GM12864 (cell line): ENCODE results near the gene DZIP1.
"Not testable (repeated sequence)": the region's sequence is repeated elsewhere in the genome, so short reads cannot be mapped to it uniquely, and the experiment has no call there.

Experiments used
- DNase-seq: peaks from one replicate; pipeline ENCODE4 v3.0.0-alpha.2; 2011; ENCODE audit warnings: low read depth
- H3K4me3 ChIP-seq: 2 replicates; pipeline ENCODE4 v1.5.1; 2011; ENCODE audit warnings: mild to moderate bottlenecking, low read depth, low read length, control low read depth
- CTCF ChIP-seq: IDR thresholded peaks from 2 replicates; pipeline ENCODE4 v1.5.1; 2011; ENCODE audit warnings: low read depth, mild to moderate bottlenecking, moderate library complexity, low read length, control low read depth, inconsistent platforms; ENCODE audit errors: missing control alignments

Gene DZIP1, protein sequence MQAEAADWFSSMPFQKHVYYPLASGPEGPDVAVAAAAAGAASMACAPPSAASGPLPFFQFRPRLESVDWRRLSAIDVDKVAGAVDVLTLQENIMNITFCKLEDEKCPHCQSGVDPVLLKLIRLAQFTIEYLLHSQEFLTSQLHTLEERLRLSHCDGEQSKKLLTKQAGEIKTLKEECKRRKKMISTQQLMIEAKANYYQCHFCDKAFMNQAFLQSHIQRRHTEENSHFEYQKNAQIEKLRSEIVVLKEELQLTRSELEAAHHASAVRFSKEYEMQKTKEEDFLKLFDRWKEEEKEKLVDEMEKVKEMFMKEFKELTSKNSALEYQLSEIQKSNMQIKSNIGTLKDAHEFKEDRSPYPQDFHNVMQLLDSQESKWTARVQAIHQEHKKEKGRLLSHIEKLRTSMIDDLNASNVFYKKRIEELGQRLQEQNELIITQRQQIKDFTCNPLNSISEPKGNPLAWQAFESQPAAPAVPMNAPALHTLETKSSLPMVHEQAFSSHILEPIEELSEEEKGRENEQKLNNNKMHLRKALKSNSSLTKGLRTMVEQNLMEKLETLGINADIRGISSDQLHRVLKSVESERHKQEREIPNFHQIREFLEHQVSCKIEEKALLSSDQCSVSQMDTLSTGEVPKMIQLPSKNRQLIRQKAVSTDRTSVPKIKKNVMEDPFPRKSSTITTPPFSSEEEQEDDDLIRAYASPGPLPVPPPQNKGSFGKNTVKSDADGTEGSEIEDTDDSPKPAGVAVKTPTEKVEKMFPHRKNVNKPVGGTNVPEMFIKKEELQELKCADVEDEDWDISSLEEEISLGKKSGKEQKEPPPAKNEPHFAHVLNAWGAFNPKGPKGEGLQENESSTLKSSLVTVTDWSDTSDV

DNA sequence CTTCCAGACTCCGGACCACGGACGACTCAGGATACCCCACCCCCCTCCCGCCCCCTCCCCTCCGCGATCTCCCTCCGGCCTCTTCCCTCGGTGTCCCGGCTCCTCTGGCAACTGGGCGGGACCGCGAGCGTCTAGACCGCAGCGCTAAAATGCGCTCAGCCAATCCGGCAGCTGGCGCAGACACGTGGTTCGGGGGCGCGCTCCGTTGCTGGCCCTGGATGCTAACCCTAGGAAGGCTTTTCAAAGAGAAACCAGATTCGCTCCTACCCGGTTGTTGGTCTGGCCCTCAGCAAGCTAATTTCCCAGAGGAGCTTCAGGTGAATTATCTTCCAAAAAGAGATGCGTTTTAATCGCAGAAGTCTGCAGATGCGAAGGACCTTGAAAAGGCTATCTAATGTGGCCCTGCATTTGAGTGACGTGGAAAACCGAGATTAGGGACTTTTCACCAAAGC, at the start of gene DZIP1:
TSS of gene DZIP1 (minus strand) at position 106 of the 452 bp plus-strand sequence. CDS start 2,677 bp downstream, outside the sequence.
- no peak for TF ChIP-seq CTCF
- H3K4me3 ChIP-seq = peak within 1 kb of the TSS; percentile 59
- peak; percentile 19 for DNase-seq

GRCh38 chr13:95690986-95691385, 46.5 kb upstream of the DZIP1 start:
- H3K4me3 ChIP-seq, DNase-seq: not testable (repeated sequence)

GRCh38 chr13:95689582-95689926, 45.0 kb upstream of the DZIP1 start:
- TF ChIP-seq CTCF = no peak
- no peak overlapping the region for H3K4me3 ChIP-seq
- no peak for DNase-seq

- DNase-seq, H3K4me3 ChIP-seq: not testable (repeated sequence)
These were observed 40.5 kb upstream of the DZIP1 start for GRCh38 chr13:95684960-95685359.

DNA sequence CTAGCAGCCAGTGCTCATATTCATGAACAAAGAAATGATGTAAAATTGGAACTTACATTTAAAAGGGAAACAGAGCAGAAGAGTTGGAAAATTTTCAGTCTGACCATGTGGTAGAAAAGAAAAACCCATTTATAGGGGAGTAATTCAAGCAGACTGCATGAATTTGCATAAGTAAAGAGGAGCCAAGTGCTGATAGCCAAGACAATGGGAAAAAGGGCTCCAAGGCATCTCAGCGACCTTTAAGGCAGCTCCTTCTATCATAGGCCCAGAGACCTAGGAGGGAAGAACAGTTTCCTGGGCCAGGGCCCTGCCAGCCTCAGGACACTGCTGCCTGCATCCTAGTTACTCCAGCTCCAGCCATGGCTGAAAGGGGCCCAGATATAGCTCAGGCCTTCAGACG, 39.9 kb upstream of the DZIP1 start:
- no peak for TF ChIP-seq CTCF
- H3K4me3 ChIP-seq = no peak overlapping the region

GRCh38 chr13:95679722-95680121, 35.2 kb upstream of the DZIP1 start:
- TF ChIP-seq CTCF = no peak
- no peak overlapping the region; the same call in 1 of the 2 replicates for H3K4me3 ChIP-seq
- no peak for DNase-seq

More for the DNA sequence above, 39.9 kb upstream of the DZIP1 start:
- DNase-seq = no peak

DNA sequence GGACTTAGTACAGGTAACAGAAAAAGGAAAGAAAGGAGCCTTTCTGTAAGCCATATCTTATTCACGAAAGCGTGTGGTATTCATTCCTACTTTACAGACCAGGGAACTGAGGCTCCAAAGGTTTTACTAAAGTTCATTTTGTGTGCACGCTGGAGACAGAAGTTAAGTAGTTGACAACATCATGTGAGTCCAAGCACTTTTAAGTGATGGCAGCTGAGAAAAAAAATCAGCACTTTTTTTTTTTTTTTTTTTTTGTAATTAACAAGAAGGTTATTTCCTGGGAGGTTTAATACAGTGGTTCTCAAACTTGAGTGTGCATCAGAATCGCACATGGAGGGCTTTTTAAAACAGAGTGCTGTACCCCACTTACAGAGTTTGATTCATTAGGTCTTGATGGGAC, 34.5 kb upstream of the DZIP1 start:
- no peak for DNase-seq
- TF ChIP-seq CTCF = no peak
- H3K4me3 ChIP-seq = peak overlapping the region; percentile 77
